ENCODE data around the gene GOLGA8S.
"Not testable (repeated sequence)": the region's sequence is repeated elsewhere in the genome, so short reads cannot be mapped to it uniquely, and the experiment has no call there.

GOLGA8S gene

GRCh38 chr15:23399207-23399606 lies 44.7 kb downstream of the GOLGA8S start:
- DNase-seq = not testable (repeated sequence)

GRCh38 chr15:23401627-23402026 lies 47.1 kb downstream of the GOLGA8S start:
- DNase-seq = no peak

GRCh38 chr15:23402140-23402539 lies 47.6 kb downstream of the GOLGA8S start:
- no peak for DNase-seq

GRCh38 chr15:23402544-23402943 lies 48.0 kb downstream of the GOLGA8S start:
- DNase-seq = no peak

- no peak for DNase-seq
Measured at GRCh38 chr15:23403550-23403949, 49.0 kb downstream of the GOLGA8S start.

- DNase-seq = no peak
Measured at GRCh38 chr15:23411841-23412240, 57.3 kb downstream of the GOLGA8S start.

- not testable (repeated sequence) for DNase-seq
Measured at GRCh38 chr15:23412881-23413600, 58.5 kb downstream of the GOLGA8S start.
